Nephron progenitor cell (in vitro differentiated cells): ENCODE data around the gene LOC101059915.
A peak's percentile ranks its signal among the peaks of the same experiment; 100 is the strongest.

Experiments
- DNase-seq: peaks from one replicate; pipeline ENCODE4 v3.0.0; 2021
- H3K27ac Mint-ChIP-seq: 2 replicates; pipeline ENCODE4 v1.8.0; 2021; ENCODE audit warnings: mild to moderate bottlenecking, moderate library complexity, mixed read lengths
- H3K27me3 Mint-ChIP-seq: 2 replicates; pipeline ENCODE4 v1.8.0; 2021; ENCODE audit warnings: mild to moderate bottlenecking, low read depth, mixed read lengths; ENCODE audit not compliant: poor library complexity
- H3K36me3 Mint-ChIP-seq: 2 replicates; pipeline ENCODE4 v1.8.0; 2021; ENCODE audit warnings: low read depth, mixed read lengths
- H3K4me1 Mint-ChIP-seq: 2 replicates; pipeline ENCODE4 v1.8.0; 2021; ENCODE audit warnings: mixed read lengths
- H3K4me3 Mint-ChIP-seq: 2 replicates; pipeline ENCODE4 v1.8.0; 2021; ENCODE audit warnings: mild to moderate bottlenecking, moderate library complexity, mixed read lengths
- H3K9me3 Mint-ChIP-seq: 2 replicates; pipeline ENCODE4 v1.8.0; 2021; ENCODE audit warnings: mild to moderate bottlenecking, moderate library complexity, mixed read lengths
- TF ChIP-seq, protein P1 (sequence below): fragments of 200-600 bp; sonication (generic); IDR thresholded peaks from 2 replicates; pipeline ENCODE4 v1.5.0; 2021; ENCODE audit warnings: antibody characterized with exemption

Gene LOC101059915

DNA sequence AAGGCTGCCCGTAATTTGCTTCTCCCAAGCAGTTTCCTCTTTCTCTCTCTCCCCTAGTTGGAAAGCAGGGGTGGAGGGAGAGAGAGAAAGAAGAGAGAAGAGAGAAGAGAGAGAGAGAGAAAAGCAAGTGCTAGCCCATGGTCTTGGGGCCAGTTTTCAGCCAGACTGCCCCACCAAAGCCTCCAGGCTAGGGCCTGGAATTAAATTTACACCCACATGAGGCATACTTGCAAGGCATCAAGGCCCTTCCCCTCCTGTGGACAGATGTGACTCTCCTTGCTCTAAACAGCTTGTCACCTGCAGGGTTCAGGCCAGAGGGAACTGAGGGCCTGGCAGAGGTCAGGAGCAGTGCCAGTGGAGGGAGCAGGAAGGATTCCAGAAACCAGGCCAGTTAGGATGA is 47.4 kb upstream of the LOC101059915 start:
- no peaks in the 10 kb centered on the region for H3K36me3 Mint-ChIP-seq
- peaks cover 9% of the 10 kb centered on the region for H3K4me1 Mint-ChIP-seq
- H3K9me3 Mint-ChIP-seq = peaks cover 61% of the 10 kb centered on the region
- H3K4me3 Mint-ChIP-seq = no peak overlapping the region
- DNase-seq = no peak
- H3K27ac Mint-ChIP-seq = no peak overlapping the region
- no peaks in the 10 kb centered on the region for H3K27me3 Mint-ChIP-seq
- TF ChIP-seq, protein P1, sequence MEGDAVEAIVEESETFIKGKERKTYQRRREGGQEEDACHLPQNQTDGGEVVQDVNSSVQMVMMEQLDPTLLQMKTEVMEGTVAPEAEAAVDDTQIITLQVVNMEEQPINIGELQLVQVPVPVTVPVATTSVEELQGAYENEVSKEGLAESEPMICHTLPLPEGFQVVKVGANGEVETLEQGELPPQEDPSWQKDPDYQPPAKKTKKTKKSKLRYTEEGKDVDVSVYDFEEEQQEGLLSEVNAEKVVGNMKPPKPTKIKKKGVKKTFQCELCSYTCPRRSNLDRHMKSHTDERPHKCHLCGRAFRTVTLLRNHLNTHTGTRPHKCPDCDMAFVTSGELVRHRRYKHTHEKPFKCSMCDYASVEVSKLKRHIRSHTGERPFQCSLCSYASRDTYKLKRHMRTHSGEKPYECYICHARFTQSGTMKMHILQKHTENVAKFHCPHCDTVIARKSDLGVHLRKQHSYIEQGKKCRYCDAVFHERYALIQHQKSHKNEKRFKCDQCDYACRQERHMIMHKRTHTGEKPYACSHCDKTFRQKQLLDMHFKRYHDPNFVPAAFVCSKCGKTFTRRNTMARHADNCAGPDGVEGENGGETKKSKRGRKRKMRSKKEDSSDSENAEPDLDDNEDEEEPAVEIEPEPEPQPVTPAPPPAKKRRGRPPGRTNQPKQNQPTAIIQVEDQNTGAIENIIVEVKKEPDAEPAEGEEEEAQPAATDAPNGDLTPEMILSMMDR = no peak

DNA sequence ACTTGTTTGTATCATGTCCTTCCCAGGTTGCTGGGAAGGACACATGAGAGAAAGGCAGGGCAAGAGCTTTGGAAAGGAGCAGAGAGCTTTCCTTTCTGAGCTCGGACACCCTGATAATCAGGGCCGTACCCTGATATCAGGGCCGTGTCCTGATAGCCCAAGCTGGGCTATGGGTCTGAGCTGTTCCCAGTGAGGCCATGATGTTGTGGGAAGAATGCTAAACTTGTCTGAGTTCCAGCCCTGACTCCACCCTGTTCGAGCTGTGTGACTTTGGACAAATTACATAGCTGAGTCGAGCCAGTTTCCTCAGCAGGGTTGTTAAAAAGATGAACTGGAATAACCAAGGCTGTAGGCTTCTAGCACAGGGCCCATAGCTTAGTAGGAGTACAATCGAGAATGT is 45.7 kb upstream of the LOC101059915 start:
- TF ChIP-seq, protein P1 = no peak
- Mint-ChIP-seq H3K4me1 (peaks cover 3% of the 10 kb centered on the region), H3K27ac (no peak overlapping the region), H3K4me3 (no peak overlapping the region), H3K36me3 (no peaks in the 10 kb centered on the region), H3K27me3 (no peaks in the 10 kb centered on the region), H3K9me3 (peaks cover 54% of the 10 kb centered on the region)
- DNase-seq = no peak

DNA sequence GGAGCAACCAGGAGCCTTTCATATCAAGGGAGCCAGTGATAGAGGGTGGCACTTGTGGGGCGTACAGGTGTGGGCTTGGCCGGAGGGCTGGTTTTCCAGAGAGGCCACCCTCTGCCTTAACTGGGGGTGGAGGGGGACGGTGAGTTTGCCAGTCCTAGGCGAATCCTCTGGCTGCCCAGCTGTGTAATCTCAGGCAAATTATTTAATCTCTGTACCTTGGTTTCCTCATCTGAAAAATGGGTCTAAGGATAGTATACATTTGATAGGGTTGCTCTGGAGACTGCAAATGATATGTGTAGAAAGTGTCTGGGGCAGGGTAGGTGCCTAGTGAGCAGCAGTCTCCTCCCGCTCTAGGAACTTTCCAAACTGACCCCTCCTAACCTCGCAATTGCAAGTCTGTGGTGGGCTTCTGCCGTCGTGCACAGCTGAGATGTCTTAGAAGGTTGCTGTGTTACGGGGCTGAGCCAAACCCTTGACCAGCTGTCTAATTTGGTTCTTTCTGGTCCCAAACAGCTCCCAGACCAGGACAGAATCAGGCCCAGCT is 45.2 kb upstream of the LOC101059915 start:
- Mint-ChIP-seq H3K9me3 (peaks cover 59% of the 10 kb centered on the region), H3K4me3 (no peak overlapping the region), H3K36me3 (no peaks in the 10 kb centered on the region), H3K4me1 (peaks cover 3% of the 10 kb centered on the region), H3K27ac (no peak overlapping the region), H3K27me3 (no peaks in the 10 kb centered on the region)
- DNase-seq = no peak
- TF ChIP-seq, protein P1 = no peak

- H3K9me3 Mint-ChIP-seq = peaks cover 61% of the 10 kb centered on the region
- peak; percentile 38 for DNase-seq
- H3K4me1 Mint-ChIP-seq = peaks cover 3% of the 10 kb centered on the region
- TF ChIP-seq, protein P1 = no peak
- peak overlapping the region; percentile 36 for H3K27ac Mint-ChIP-seq
- H3K36me3 Mint-ChIP-seq = no peaks in the 10 kb centered on the region
- H3K27me3 Mint-ChIP-seq = no peaks in the 10 kb centered on the region
- H3K4me3 Mint-ChIP-seq = no peak overlapping the region
These were observed 44.5 kb upstream of the LOC101059915 start for GRCh38 chrX:71622576-71623450.

- Mint-ChIP-seq H3K4me3 (no peak overlapping the region), H3K27ac (no peak overlapping the region), H3K36me3 (no peaks in the 10 kb centered on the region), H3K4me1 (peaks cover 3% of the 10 kb centered on the region), H3K27me3 (no peaks in the 10 kb centered on the region), H3K9me3 (peaks cover 57% of the 10 kb centered on the region)
- DNase-seq = no peak
- TF ChIP-seq, protein P1 = no peak
These were observed 43.6 kb upstream of the LOC101059915 start for GRCh38 chrX:71623714-71624113.

DNA sequence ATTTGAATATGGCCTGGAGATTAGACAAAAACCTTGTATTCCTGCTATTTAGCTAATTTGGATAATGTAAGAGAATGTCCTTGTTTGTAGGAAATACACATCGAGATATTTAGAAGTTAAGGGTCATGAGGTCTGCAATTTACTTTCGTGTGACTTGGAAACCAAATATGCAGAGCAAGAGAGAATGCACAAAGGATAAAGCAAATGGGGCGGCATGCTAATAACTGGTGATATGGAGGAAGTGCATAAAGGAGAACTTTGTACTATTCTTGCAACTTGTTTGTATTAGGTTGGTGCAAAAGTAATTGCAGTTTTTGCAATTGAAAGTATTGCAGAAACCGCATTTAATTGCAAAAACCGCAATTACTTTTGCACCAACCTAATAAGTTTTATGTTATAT is 41.9 kb upstream of the LOC101059915 start:
- peaks cover 53% of the 10 kb centered on the region for H3K9me3 Mint-ChIP-seq
- no peaks in the 10 kb centered on the region for H3K36me3 Mint-ChIP-seq
- DNase-seq = no peak
- H3K4me3 Mint-ChIP-seq = no peak overlapping the region
- TF ChIP-seq, protein P1 = no peak
- H3K27ac Mint-ChIP-seq = no peak overlapping the region
- no peaks in the 10 kb centered on the region for H3K27me3 Mint-ChIP-seq
- peaks cover 3% of the 10 kb centered on the region for H3K4me1 Mint-ChIP-seq
